LNCaP clone FGC (cell line): ENCODE measurements around the gene XCR1.

ENCODE experiments used
- DNase-seq: peaks from one replicate; pipeline ENCODE4 v3.0.0-alpha.2; 2011; ENCODE audit warnings: low read depth
- H3K4me3 ChIP-seq: 2 replicates; pipeline ENCODE4 v1.5.1; 2011; ENCODE audit warnings: mild to moderate bottlenecking, low read depth, low read length, control low read depth
- TF ChIP-seq, protein P1 (sequence below): IDR thresholded peaks from 2 replicates; pipeline ENCODE4 v1.5.1; 2012; ENCODE audit warnings: mild to moderate bottlenecking; ENCODE audit not compliant: control insufficient read depth, insufficient read depth; ENCODE audit errors: extremely low read depth

The XCR1 gene

GRCh38 chr3:45983770-45984169 is 43.5 kb downstream of the XCR1 start:
- TF ChIP-seq, protein P1, sequence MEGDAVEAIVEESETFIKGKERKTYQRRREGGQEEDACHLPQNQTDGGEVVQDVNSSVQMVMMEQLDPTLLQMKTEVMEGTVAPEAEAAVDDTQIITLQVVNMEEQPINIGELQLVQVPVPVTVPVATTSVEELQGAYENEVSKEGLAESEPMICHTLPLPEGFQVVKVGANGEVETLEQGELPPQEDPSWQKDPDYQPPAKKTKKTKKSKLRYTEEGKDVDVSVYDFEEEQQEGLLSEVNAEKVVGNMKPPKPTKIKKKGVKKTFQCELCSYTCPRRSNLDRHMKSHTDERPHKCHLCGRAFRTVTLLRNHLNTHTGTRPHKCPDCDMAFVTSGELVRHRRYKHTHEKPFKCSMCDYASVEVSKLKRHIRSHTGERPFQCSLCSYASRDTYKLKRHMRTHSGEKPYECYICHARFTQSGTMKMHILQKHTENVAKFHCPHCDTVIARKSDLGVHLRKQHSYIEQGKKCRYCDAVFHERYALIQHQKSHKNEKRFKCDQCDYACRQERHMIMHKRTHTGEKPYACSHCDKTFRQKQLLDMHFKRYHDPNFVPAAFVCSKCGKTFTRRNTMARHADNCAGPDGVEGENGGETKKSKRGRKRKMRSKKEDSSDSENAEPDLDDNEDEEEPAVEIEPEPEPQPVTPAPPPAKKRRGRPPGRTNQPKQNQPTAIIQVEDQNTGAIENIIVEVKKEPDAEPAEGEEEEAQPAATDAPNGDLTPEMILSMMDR = no peak
- DNase-seq = no peak

DNA sequence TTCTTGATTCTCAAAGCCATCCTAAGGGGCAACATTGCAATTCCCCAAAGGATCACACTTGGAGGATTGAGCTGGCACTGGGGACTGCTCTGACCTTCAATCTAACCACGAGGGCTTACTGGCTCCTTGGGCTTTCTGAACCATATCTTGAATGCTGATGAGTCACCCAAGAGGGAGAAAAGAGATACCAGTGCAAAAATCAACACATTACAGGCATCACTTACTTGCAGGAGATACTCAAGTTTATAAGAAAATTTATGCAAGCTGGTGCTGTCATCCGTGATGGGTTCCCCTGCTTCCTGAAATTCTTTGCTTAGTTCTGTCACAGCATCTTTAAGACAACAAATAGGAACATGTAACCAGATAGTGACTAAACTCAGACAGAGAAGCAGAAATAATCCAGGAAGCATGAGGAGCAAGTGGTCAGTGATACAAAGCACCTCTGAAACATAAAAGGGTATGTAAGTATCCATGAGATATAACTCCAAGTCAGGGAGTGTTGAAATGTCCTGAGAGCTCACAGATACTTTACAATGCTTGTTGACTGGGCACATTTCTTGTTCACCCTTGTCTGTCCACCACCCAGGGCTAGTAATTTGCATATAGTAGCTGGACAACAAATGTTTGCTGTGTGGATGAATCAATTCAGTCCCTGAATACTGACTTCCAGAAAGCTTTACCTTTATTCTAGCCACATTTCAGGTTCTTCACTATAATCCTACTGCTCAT is 45.8 kb downstream of the XCR1 start:
- no peak overlapping the region for H3K4me3 ChIP-seq
- DNase-seq = no peak
- TF ChIP-seq, protein P1 = no peak

More at GRCh38 chr3:45983770-45984169, 43.5 kb downstream of the XCR1 start:
- H3K4me3 ChIP-seq = no peak overlapping the region

- TF ChIP-seq, protein P1 = no peak
- H3K4me3 ChIP-seq = no peak overlapping the region
- no peak for DNase-seq
Measured at GRCh38 chr3:45980819-45981218, 46.5 kb downstream of the XCR1 start.

- TF ChIP-seq, protein P1 = no peak
- no peak for DNase-seq
- H3K4me3 ChIP-seq = no peak overlapping the region
Measured at GRCh38 chr3:45980229-45980813, 47.0 kb downstream of the XCR1 start.

DNA sequence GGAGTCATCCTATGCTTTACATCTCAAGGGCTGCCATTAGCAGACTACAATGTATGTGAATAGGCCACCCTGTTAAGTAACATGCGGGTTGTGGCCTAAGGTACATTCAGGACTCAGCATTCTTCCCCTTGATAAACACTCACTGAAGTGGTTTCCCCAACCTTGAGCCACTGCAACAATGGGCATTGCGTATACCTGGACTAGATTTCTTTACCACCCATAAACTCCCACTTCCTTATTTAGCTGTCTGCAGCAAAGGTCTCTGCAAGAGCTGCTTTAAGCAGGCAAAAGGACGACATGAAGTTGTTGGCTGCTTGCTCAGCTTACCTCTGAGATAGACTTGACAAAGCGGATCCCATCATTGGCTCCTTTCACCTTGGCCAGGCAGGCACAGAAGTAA is 47.9 kb downstream of the XCR1 start:
- no peak overlapping the region for H3K4me3 ChIP-seq
- DNase-seq = no peak
- TF ChIP-seq, protein P1 = no peak

DNA sequence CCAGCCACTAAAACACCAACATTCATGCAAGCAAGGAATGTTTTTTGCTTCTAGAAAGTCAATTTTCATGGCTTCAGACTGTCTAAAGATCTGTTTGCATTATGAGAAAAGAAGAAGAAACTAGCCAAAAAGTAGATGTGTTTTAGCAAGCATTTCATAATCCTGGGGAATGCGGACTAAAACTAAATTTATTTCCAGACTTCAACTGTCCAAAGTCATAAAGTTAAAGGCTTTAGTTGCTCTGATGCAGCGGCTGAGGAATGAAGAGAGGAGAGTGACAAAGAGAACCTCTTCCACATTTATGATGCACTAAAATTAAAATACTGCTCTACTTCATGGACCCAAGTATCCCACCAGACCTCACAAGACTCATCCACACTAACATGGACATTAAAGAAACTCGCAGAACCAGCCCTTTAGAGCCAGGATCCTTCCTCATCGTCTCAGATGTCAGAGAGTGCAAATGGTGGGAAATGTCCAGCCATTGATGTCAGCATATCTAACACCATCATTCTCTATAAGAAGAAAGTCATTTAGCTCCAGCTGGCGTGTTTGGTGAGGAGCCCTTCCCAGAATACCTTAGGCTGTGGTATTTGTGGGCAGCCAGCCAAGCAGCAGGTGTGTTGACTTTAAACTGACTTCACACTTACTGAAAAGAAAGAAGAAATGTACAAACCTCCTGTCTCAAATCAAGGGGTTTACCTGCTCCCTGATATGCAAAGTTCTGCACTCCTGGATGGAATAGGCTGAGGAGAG is 49.1 kb downstream of the XCR1 start:
- no peak overlapping the region for H3K4me3 ChIP-seq
- peak; percentile 49 for DNase-seq
- TF ChIP-seq, protein P1 = no peak
